Measurements from ENCODE around the gene TNFSF4.

TNFSF4 gene, protein sequence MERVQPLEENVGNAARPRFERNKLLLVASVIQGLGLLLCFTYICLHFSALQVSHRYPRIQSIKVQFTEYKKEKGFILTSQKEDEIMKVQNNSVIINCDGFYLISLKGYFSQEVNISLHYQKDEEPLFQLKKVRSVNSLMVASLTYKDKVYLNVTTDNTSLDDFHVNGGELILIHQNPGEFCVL

DNA sequence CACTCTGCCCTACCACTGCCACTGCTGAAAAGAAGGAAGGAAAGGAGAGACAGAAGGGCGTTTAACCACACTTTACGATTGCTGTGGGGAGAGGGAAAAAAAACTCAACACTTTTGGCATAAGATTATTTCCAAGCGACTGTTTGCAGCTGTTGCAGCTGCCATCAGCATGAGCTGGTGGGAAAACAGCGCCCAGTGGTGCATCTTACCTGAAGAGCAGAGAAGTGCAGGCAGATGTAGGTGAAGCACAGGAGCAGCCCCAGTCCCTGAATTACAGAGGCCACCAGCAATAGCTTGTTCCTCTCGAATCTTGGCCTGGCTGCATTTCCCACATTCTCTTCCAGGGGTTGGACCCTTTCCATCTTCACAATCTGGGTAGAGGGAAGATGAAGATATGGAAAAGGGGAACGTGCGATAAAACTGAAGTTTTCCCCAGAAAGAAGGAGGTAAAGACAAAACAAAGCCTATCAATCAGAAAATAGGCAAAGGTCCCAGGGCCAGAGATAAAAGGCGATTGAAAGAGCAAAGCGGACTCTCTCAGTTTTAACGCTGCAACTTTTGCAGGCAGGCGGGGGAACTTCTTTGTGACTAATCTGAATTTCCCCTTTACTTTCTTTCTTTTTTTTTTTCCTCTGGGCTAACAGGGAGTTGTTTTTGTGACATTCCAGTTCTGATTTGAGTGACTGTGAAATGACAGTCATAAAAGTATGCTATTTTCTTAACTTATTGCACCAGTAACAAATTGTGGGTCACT, at the start of gene TNFSF4:
Gene TNFSF4, minus strand, starts transcription at position 516 of the 753 bp plus-strand sequence. Its CDS starts 155 bp downstream, at position 361.
- H4K20me1 ChIP-seq: no peaks in the 10 kb centered on the region
- no peaks in the 10 kb centered on the region for H3K9me3 ChIP-seq
- no peaks in the 10 kb centered on the region for H3K36me3 ChIP-seq
- H3K27me3 ChIP-seq: no peaks in the 10 kb centered on the region
- peak within 1 kb of the TSS; percentile 81 for H3K27ac ChIP-seq
- H3K4me1 ChIP-seq: peaks cover 48% of the 10 kb centered on the region
- no peak within 1 kb of the TSS for H3K9ac ChIP-seq
- H3K4me2 ChIP-seq: peak within 1 kb of the TSS; percentile 87
- TF ChIP-seq Cebpa-rat (IDR thresholded peaks at IDR 0.05): no peak
- no peak within 1 kb of the TSS for H3K4me3 ChIP-seq

DNA sequence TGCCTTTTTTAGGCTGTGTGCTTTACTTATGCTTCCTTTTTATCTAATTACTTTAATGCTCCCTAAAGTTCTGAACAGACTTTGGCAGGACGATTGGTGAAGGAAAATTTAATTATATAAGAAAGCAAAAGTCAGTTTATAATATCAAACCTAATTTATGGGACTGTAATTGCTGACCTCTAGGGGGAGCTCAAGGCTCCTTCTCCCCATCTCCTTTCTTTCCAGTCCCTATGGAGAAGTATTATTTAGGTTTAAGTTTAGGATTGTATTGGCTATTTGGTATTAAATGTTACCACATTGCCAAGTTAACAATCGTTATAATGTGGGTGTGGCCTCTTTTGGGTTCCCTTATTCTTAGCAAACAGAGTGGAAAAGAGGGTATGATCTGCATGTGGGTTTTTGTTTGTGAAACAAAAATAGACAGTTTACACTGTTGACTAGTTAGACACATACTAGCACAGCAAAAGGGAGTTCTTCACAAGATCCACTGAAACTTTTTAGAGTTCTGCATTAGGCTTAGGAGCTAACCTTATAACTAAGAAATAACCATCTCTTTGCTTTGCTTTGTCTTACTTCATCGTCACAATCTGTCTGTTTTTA, 48.2 kb upstream of the TNFSF4 start:
- no peaks in the 10 kb centered on the region for H3K27me3 ChIP-seq
- H3K36me3 ChIP-seq: no peaks in the 10 kb centered on the region
- H3K4me1 ChIP-seq: no peaks in the 10 kb centered on the region
- H3K4me2 ChIP-seq: no peak overlapping the region
- TF ChIP-seq Cebpa-rat (IDR thresholded peaks at IDR 0.05): no peak
- no peak overlapping the region for H3K9ac ChIP-seq
- H3K9me3 ChIP-seq: peaks cover 22% of the 10 kb centered on the region
- H3K27ac ChIP-seq: no peak overlapping the region
- H4K20me1 ChIP-seq: no peaks in the 10 kb centered on the region
- H3K4me3 ChIP-seq: no peak overlapping the region

DNA sequence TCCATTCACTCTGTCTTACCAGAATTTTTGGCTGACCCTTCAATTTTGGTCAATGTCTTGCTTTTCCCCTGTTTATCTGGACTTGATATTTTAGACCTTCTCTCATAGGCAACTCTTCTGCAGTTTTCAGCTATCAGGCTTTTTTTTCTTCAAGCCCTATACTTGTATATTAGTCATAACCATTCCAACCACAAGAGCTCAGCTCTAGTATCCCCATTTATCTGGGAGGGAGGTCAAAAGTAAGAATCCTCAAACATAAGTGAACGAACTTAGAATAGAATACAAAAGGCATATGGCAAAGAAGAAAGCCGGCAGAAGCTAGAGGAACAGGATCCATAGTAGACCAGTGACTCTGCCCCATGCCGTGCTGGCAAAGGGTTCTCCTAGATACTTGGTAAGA, 45.9 kb upstream of the TNFSF4 start:
- no peaks in the 10 kb centered on the region for H3K9me3 ChIP-seq
- H4K20me1 ChIP-seq: no peaks in the 10 kb centered on the region
- H3K9ac ChIP-seq: no peak overlapping the region
- H3K27ac ChIP-seq: no peak overlapping the region
- no peaks in the 10 kb centered on the region for H3K27me3 ChIP-seq
- H3K4me2 ChIP-seq: no peak overlapping the region
- no peak overlapping the region for H3K4me3 ChIP-seq
- H3K4me1 ChIP-seq: no peaks in the 10 kb centered on the region
- H3K36me3 ChIP-seq: no peaks in the 10 kb centered on the region
- TF ChIP-seq Cebpa-rat (IDR thresholded peaks at IDR 0.05): no peak

DNA sequence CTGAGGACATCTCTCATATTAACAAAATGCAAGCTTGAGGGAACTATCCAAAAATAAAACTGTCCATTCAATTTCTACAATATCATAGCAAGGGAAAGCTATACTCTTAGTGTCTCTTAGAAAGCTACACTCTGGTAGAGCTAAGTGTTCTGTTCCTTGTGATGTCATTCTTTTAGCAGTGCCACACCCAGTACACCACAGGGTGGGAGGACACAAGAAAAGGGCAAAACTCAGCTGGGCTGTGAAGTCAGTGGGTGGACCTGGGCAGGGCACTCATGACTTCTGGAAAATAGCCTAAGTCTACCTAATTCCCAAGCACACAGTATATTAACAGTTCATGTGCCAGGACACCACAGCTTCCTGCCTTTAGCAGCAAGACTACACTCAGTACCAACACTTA, 42.2 kb upstream of the TNFSF4 start:
- Histone ChIP-seq H3K4me2 (no peak overlapping the region), H3K9me3 (no peaks in the 10 kb centered on the region), H3K9ac (no peak overlapping the region), H3K27me3 (no peaks in the 10 kb centered on the region), H3K27ac (no peak overlapping the region), H3K4me3 (no peak overlapping the region), H3K4me1 (no peaks in the 10 kb centered on the region), H4K20me1 (no peaks in the 10 kb centered on the region), H3K36me3 (no peaks in the 10 kb centered on the region)
- TF ChIP-seq Cebpa-rat (IDR thresholded peaks at IDR 0.05): no peak

DNA sequence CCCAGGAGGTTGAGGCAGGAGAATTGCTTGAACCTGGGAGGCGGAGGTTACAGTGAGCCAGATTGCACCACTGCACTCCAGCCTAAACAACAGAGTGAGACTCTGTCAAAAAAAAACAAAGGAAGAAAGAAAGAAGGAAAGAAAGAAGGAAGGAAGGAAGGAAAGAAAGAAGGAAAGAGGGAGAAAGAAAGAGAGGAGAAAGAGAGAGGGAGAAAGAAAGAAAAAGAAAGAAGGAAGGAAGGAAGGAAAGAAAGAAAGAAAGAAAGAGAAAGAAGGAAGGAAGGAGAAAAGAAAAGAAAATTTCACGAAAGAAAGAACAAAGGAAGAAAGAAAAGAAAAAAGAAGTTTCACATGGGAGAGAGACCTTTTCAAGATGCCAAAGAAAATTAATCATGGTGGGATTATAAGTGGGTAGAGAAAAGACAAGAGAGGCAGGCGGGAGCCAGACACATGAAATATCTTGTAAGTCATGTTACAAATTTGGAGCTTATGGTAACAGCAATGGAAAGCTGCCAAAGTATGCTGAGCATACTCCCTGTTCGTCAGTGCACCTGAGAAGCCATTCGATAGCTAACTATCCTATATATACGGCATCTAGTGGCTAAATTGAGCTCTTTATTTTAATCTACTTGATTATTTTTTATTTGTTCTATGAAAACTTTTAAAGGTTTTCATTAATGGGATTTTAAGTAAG, 41.3 kb upstream of the TNFSF4 start:
- Histone ChIP-seq H3K4me1 (no peaks in the 10 kb centered on the region), H3K36me3 (no peaks in the 10 kb centered on the region), H3K27ac (no peak overlapping the region), H3K9ac (no peak overlapping the region), H4K20me1 (no peaks in the 10 kb centered on the region), H3K27me3 (no peaks in the 10 kb centered on the region), H3K4me2 (no peak overlapping the region), H3K9me3 (peaks cover 4% of the 10 kb centered on the region), H3K4me3 (no peak overlapping the region)
- TF ChIP-seq Cebpa-rat (IDR thresholded peaks at IDR 0.05): no peak

DNA sequence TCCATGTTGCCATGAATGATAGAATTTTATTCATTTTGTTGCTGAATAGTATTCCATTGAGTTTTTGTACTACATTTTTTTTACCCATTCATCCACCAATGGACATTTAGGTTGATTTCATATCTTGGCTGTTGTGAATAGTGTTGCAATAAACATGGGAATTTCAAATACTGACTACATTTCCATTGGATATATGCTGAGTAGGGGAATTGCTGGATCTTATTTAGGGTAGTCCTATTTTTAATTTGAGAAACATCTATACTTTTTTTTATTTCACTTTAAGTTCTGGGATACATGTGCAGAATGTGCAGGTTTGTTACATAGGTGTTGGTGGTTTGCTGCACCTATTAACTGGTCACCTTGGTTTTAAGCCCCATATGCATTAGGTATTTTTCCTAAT, 38.8 kb upstream of the TNFSF4 start:
- H4K20me1 ChIP-seq: no peaks in the 10 kb centered on the region
- H3K9ac ChIP-seq: no peak overlapping the region
- H3K36me3 ChIP-seq: no peaks in the 10 kb centered on the region
- H3K4me2 ChIP-seq: no peak overlapping the region
- no peak overlapping the region for H3K4me3 ChIP-seq
- H3K4me1 ChIP-seq: 0 out of 2 replicates have a peak, but pooled peaks cover 5% of the 10 kb centered on the region
- no peaks in the 10 kb centered on the region for H3K27me3 ChIP-seq
- no peak for TF ChIP-seq Cebpa-rat (IDR thresholded peaks at IDR 0.05)
- peaks cover 15% of the 10 kb centered on the region for H3K9me3 ChIP-seq
- no peak overlapping the region for H3K27ac ChIP-seq

DNA sequence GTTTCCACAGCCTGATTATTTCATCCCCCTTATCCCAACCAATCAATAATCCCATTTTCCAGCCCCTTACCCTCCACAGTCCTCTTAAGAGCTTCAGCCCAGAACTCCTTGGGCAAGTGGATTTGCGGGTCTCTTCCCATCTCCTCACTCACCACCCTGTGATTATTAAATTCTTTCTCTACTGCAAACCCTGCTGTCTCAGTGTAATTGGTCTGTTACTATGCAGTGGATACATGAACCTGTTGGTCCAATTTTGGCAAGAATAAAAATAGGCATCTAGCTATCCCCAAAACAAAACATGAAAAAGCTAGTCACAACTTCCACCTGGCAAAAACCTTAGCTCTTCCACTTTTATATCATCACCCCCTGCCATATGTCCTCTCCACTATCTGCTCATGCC, 36.2 kb upstream of the TNFSF4 start:
- H3K36me3 ChIP-seq: no peaks in the 10 kb centered on the region
- H3K9ac ChIP-seq: no peak overlapping the region
- no peak overlapping the region for H3K4me3 ChIP-seq
- no peak for TF ChIP-seq Cebpa-rat (IDR thresholded peaks at IDR 0.05)
- no peaks in the 10 kb centered on the region for H4K20me1 ChIP-seq
- H3K27ac ChIP-seq: no peak overlapping the region
- H3K27me3 ChIP-seq: no peaks in the 10 kb centered on the region
- no peak overlapping the region for H3K4me2 ChIP-seq
- 0 out of 2 replicates have a peak, but pooled peaks cover 5% of the 10 kb centered on the region for H3K4me1 ChIP-seq
- H3K9me3 ChIP-seq: peaks cover 19% of the 10 kb centered on the region

DNA sequence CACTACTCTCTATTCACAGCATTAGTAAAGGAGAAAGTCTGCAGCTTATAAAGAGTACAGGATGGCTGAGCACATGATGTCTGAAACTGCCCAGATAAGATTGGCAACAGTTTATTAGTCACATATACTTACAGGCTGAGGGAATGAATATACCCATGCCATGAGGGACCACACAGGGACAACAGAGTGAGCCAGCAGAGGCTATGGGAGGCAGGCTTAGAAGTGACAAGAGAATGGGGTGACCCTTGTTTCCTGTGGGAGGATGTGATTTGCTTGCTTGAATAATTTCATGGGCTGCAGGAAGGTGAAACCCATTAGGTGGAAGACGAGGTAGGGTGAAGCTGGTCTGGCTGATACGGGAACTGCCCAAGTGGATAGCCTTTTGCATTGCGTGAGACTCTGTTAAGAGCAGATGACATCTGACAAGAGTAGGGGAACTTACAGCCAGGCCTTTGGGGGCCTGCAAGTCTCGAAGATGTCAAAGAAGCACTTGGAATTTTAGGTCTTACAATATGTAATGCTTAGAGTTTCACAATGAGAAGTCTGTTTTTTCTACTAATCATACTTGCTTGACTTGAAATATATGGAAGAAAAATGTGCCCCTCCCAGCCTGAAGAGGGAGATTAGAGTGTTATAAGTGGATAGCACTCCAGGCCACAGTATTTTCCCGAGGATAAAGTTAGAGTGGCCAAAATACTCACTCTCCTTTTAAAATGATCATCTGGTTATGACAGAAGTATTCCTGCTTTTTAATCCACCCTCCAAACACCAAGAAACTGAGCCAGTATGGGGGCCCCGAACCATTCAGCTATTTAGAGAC, 34.6 kb upstream of the TNFSF4 start:
- no peaks in the 10 kb centered on the region for H4K20me1 ChIP-seq
- H3K9ac ChIP-seq: no peak overlapping the region
- H3K36me3 ChIP-seq: no peaks in the 10 kb centered on the region

DNA sequence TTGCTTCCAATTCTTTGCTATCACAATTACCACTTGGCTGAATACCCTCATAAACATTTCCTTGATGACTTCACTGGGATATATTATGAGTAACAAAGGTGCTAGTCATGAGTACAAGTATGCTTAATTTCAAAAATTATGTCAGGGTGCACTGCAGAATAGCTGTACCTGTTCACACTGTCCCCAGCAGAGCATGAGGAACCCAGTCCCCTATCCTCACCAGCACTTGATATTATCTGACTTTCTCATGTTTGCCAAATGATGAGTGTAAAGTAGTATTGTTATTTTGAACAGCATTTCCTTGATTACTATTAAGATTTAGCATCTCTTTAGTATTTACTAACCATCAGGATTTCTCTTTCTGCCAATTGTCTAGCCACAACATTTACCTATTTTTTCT, 33.5 kb upstream of the TNFSF4 start:
- Histone ChIP-seq H3K4me2 (no peak overlapping the region), H3K4me3 (no peak overlapping the region), H3K27ac (no peak overlapping the region), H3K36me3 (no peaks in the 10 kb centered on the region), H3K4me1 (0 out of 2 replicates have a peak, but pooled peaks cover 5% of the 10 kb centered on the region), H4K20me1 (no peaks in the 10 kb centered on the region), H3K9ac (no peak overlapping the region), H3K27me3 (no peaks in the 10 kb centered on the region), H3K9me3 (peaks cover 19% of the 10 kb centered on the region)
- no peak for TF ChIP-seq Cebpa-rat (IDR thresholded peaks at IDR 0.05)

More for the DNA sequence above, 34.6 kb upstream of the TNFSF4 start:
- no peak overlapping the region for H3K27ac ChIP-seq
- H3K4me3 ChIP-seq: no peak overlapping the region
- 0 out of 2 replicates have a peak, but pooled peaks cover 5% of the 10 kb centered on the region for H3K4me1 ChIP-seq
- no peak for TF ChIP-seq Cebpa-rat (IDR thresholded peaks at IDR 0.05)
- no peaks in the 10 kb centered on the region for H3K27me3 ChIP-seq
- peaks cover 19% of the 10 kb centered on the region for H3K9me3 ChIP-seq
- no peak overlapping the region for H3K4me2 ChIP-seq

Measured in BLaER1 (cell line).